IMR-90 (cell line): ENCODE measurements around the gene MYCBP2. TPM values are rescaled to one million over a fixed set of nuclear protein-coding genes. Genes with fewer than 3 reads are reported as not detected.

Experiments used
- ATAC-seq: fragments of 200-7000 bp; cut with Tn5 transposase; 2 replicates; pipeline ENCODE4 v1.9.1; 2020; ENCODE audit warnings: low read depth, mild to moderate bottlenecking, moderate library complexity
- BruUV-seq: library from RNA; stranded (reverse); fragments of 400-500 nt; replicated peaks from 2 replicates; lab custom pipeline; 2021; lab: Mats Ljungman, UMichigan
- CTCF ChIA-PET: fragments of 300-600 bp; formaldehyde crosslinking; extraction: SDS; loops from one replicate; lab custom pipeline; 2021; ENCODE audit warnings: antibody characterized with exemption; lab: Yijun Ruan, JAX
- POLR2A ChIA-PET: fragments of 300-600 bp; sonication (Branson Sonifier 250); formaldehyde crosslinking; loops from one replicate; lab custom pipeline; 2022; ENCODE audit warnings: antibody characterized with exemption; ENCODE audit not compliant: unreplicated experiment; lab: Charles Lee
- DNase-seq: peaks from one replicate; pipeline ENCODE4 v3.0.0; 2013
- H2AFZ ChIP-seq: replicated peaks from 2 replicates; pipeline ENCODE3; 2013; ENCODE audit warnings: low read length, mild to moderate bottlenecking; ENCODE audit not compliant: poor library complexity
- H2AK5ac ChIP-seq: 2 replicates; pipeline ENCODE4 v1.6.1; 2013; ENCODE audit warnings: low read depth, low read length, inconsistent platforms
- H2AK9ac ChIP-seq: replicated peaks from 2 replicates; pipeline ENCODE3; 2013; ENCODE audit warnings: mild to moderate bottlenecking, low read depth, low read length, moderate library complexity; ENCODE audit not compliant: poor library complexity
- H2BK120ac ChIP-seq: 2 replicates; pipeline ENCODE4 v1.6.1; 2013; ENCODE audit warnings: low read depth, low read length, inconsistent platforms
- H2BK15ac ChIP-seq: 3 replicates; pipeline ENCODE4 v1.6.1; 2013; ENCODE audit warnings: low read depth, low read length, inconsistent platforms
- H2BK20ac ChIP-seq: 2 replicates; pipeline ENCODE4 v1.6.1; 2013; ENCODE audit warnings: low read depth, mild to moderate bottlenecking, inconsistent platforms, low read length, moderate library complexity
- H2BK5ac ChIP-seq: 2 replicates; pipeline ENCODE4 v1.6.1; 2013; ENCODE audit warnings: mild to moderate bottlenecking, low read depth, low read length, inconsistent platforms; ENCODE audit not compliant: poor library complexity, severe bottlenecking
- H3K14ac ChIP-seq: replicated peaks from 2 replicates; pipeline ENCODE4 v1.6.1; 2013; ENCODE audit warnings: low read depth, low read length, inconsistent platforms
- H3K18ac ChIP-seq: 2 replicates; pipeline ENCODE4 v1.6.1; 2013; ENCODE audit warnings: low read depth, low read length, control low read depth
- H3K23ac ChIP-seq: 2 replicates; pipeline ENCODE4 v1.6.1; 2013; ENCODE audit warnings: low read depth, low read length, inconsistent platforms
- H3K27ac ChIP-seq: 2 replicates; pipeline ENCODE4 v1.5.1; 2013; ENCODE audit warnings: mild to moderate bottlenecking, control low read depth, low read length; ENCODE audit not compliant: insufficient read depth
- H3K27me3 ChIP-seq: 2 replicates; pipeline ENCODE4 v1.6.1; 2013; ENCODE audit warnings: low read length; ENCODE audit not compliant: control insufficient read depth, insufficient read depth
- H3K36me3 ChIP-seq: 2 replicates; pipeline ENCODE4 v1.6.1; 2013; ENCODE audit warnings: low read length, mixed read lengths; ENCODE audit not compliant: control insufficient read depth, insufficient read depth
- H3K4ac ChIP-seq: 2 replicates; pipeline ENCODE4 v1.6.1; 2013; ENCODE audit warnings: low read depth, low read length, inconsistent platforms
- H3K4me1 ChIP-seq: 2 replicates; pipeline ENCODE4 v1.6.1; 2013; ENCODE audit warnings: low read length, mixed read lengths; ENCODE audit not compliant: control insufficient read depth, insufficient read depth
- H3K4me2 ChIP-seq: 2 replicates; pipeline ENCODE4 v1.6.1; 2013; ENCODE audit warnings: low read depth, mild to moderate bottlenecking, control low read depth, low read length, moderate library complexity
- H3K4me3 ChIP-seq: 2 replicates; pipeline ENCODE4 v1.5.1; 2013; ENCODE audit warnings: low read depth, mild to moderate bottlenecking, control low read depth, low read length, moderate library complexity; ENCODE audit not compliant: insufficient read depth
- H3K56ac ChIP-seq: 2 replicates; pipeline ENCODE4 v1.6.1; 2013; ENCODE audit warnings: low read length, inconsistent platforms; ENCODE audit not compliant: insufficient read depth; ENCODE audit errors: extremely low read depth
- H3K79me1 ChIP-seq, 2 experiments: 2 replicates each; pipeline ENCODE4 v1.6.1; 2013; ENCODE audit warnings: low read length in 2 of 2, inconsistent platforms in 1 of 2, low read depth in 1 of 2
- H3K9ac ChIP-seq: 2 replicates; pipeline ENCODE4 v1.6.1; 2013; ENCODE audit warnings: low read depth, low read length, control low read depth
- H3K9me1 ChIP-seq: 2 replicates; pipeline ENCODE4 v1.6.1; 2013; ENCODE audit warnings: low read length, inconsistent platforms; ENCODE audit not compliant: insufficient read depth
- H3K9me3 ChIP-seq: 2 replicates; pipeline ENCODE4 v1.6.1; 2013; ENCODE audit warnings: low read length; ENCODE audit not compliant: control insufficient read depth, insufficient read depth
- H4K20me1 ChIP-seq: 2 replicates; pipeline ENCODE4 v1.6.1; 2013; ENCODE audit warnings: low read length, inconsistent platforms; ENCODE audit not compliant: insufficient read depth
- H4K5ac ChIP-seq: 2 replicates; pipeline ENCODE4 v1.6.1; 2013; ENCODE audit warnings: mild to moderate bottlenecking, low read depth, low read length, control low read depth
- H4K8ac ChIP-seq, 2 experiments: 2 replicates each; pipeline ENCODE4 v1.6.1; 2013; ENCODE audit warnings: low read depth in 2 of 2, low read length in 2 of 2, control low read depth in 1 of 2, inconsistent platforms in 1 of 2
- H4K91ac ChIP-seq: 2 replicates; pipeline ENCODE4 v1.6.1; 2013; ENCODE audit warnings: low read depth, low read length, inconsistent platforms; ENCODE audit not compliant: insufficient read depth
- CHD1 ChIP-seq: IDR thresholded peaks from 2 replicates; pipeline ENCODE4 v1.6.1; 2012; ENCODE audit warnings: low read depth, low read length, improper control_type of control experiment
- MAFK ChIP-seq: IDR thresholded peaks from 2 replicates; pipeline ENCODE4 v1.6.1; 2012; ENCODE audit warnings: low read depth, low read length, improper control_type of control experiment
- MAZ ChIP-seq: IDR thresholded peaks from 2 replicates; pipeline ENCODE4 v1.6.1; 2012; ENCODE audit warnings: low read depth, mild to moderate bottlenecking, low read length, improper control_type of control experiment, moderate library complexity, borderline replicate concordance
- RCOR1 ChIP-seq: IDR thresholded peaks from 2 replicates; pipeline ENCODE4 v1.6.1; 2012; ENCODE audit warnings: mild to moderate bottlenecking, low read length, improper control_type of control experiment; ENCODE audit not compliant: insufficient replicate concordance
- SMC3 ChIP-seq: fragments of 150-350 bp; IDR thresholded peaks from 2 replicates; pipeline ENCODE4 v1.6.1; 2016; ENCODE audit warnings: low read depth, mild to moderate bottlenecking, antibody characterized with exemption, low read length, moderate library complexity
- WGBS, 2 experiments: methylation state at CpG; one replicate each; pipeline versions ENCODE4 v1.1.5 to v1.1.7; 2013; ENCODE audit warnings: missing lambda C conversion rate in 2 of 2; ENCODE audit not compliant: insufficient read length in 1 of 2; ENCODE audit errors: extremely low coverage in 2 of 2; 5-methylcytosine and 5-hydroxymethylcytosine counted together
- dilution Hi-C: fragments of 300-500 bp; cut with HindIII; formaldehyde crosslinking; loops from one replicate; pipeline ENCODE4 v1.14.3; 2018; ENCODE audit warnings: low sequenced_read_pairs; ENCODE audit not compliant: unreplicated experiment
- in situ Hi-C: fragments of 300-500 bp; cut with MboI; formaldehyde crosslinking; loops from 3 replicates; pipeline ENCODE4 v1.14.3; 2019; ENCODE audit warnings: low sequenced_read_pairs, inconsistent platforms, mixed read lengths
- intact Hi-C: fragments of 100-400 bp; cut with micrococcal nuclease; formaldehyde crosslinking; loops from 2 replicates; pipeline ENCODE4 v1.10.0; 2022
- polyA plus RNA-seq, 3 experiments: library from polyadenylated mRNA; depleted of rRNA; stranded (reverse); fragments of >200 nt; gene quantifications; 2 replicates each; pipeline ENCODE4 v1.2.3, GENCODE V29; 2012; ENCODE audit warnings: low replicate concordance in 1 of 3
- total RNA-seq: library from RNA; depleted of rRNA; stranded (reverse); fragments of >200 nt; gene quantifications from 2 replicates; pipeline ENCODE4 v1.2.3, GENCODE V29; 2012
- TF ChIP-seq, protein P1 (sequence below): fragments of 150-350 bp; IDR thresholded peaks from 2 replicates; pipeline ENCODE4 v1.6.1; 2016; ENCODE audit warnings: low read depth, mild to moderate bottlenecking, low read length, moderate library complexity, borderline replicate concordance

MYCBP2 gene
- total and polyA plus RNA-seq, 2 of the 4 experiments (the other 2 are of a cell fraction), result 20.1 to 43.2 TPM

DNA sequence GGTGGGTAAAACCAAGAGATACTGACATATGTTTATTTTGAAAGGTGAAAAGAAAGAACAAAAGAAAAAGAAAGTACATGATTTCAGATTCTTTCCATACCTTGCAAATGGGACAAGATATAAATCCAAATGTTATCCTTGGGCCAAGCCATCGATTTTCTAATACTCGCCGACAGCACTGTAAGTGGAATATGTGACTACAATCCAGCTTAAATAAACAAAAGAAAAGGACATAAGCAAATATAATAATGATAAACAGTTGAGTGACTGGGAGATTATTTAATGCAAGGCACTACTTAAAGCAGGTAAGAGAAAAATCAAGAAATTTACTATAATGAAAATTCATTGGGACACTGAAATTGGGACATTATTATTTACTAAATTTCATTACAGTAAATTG is 270.0 kb downstream of the MYCBP2 start:
- Histone ChIP-seq H3K27ac (no peak overlapping the region), H3K18ac (no peak overlapping the region), H3K27me3 (no peaks in the 10 kb centered on the region), H3K4me3 (no peak overlapping the region), H3K56ac (no peak overlapping the region), H2AK5ac (no peak overlapping the region), H3K23ac (no peak overlapping the region), H3K4me2 (no peak overlapping the region), H2AK9ac (no peak overlapping the region), H4K91ac (no peak overlapping the region), H4K8ac (no peak overlapping the region), H2BK20ac (no peak overlapping the region), H2BK5ac (no peak overlapping the region), H3K14ac (no peak overlapping the region), H3K9ac (no peak overlapping the region), H3K36me3 (peaks cover 24% of the 10 kb centered on the region), H4K5ac (no peak overlapping the region), H3K79me1 (no peaks in the 10 kb centered on the region), H2BK15ac (no peak overlapping the region), H3K9me1 (peaks cover 4% of the 10 kb centered on the region; the same call in 1 of the 2 replicates), H3K4ac (no peak overlapping the region), H2AFZ (no peak overlapping the region), H2BK120ac (no peak overlapping the region), H3K4me1 (no peaks in the 10 kb centered on the region), H4K20me1 (no peaks in the 10 kb centered on the region), H3K9me3 (no peaks in the 10 kb centered on the region)
- ChIA-PET POLR2A (no interaction called here), CTCF (interaction anchor here (0.8 to 1.1 kb wide), 3 partner anchors 20 to 265 kb away, joined by 3 to 5 read pairs (median 4); no protein-coding TSS in a partner anchor)
- dilution Hi-C loops, result no loop called here
- ATAC-seq, result no peak
- no CpG with 5 or more reads among the region's 3 CpGs for WGBS, 2 experiments
- no peak for TF ChIP-seq CHD1
- TF ChIP-seq RCOR1, result no peak
- TF ChIP-seq, protein P1, sequence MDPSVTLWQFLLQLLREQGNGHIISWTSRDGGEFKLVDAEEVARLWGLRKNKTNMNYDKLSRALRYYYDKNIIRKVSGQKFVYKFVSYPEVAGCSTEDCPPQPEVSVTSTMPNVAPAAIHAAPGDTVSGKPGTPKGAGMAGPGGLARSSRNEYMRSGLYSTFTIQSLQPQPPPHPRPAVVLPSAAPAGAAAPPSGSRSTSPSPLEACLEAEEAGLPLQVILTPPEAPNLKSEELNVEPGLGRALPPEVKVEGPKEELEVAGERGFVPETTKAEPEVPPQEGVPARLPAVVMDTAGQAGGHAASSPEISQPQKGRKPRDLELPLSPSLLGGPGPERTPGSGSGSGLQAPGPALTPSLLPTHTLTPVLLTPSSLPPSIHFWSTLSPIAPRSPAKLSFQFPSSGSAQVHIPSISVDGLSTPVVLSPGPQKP, result no peak
- no peak for TF ChIP-seq MAZ
- no peak for TF ChIP-seq MAFK
- TF ChIP-seq SMC3, result no peak
- no peak for DNase-seq
- in situ Hi-C loops, result no loop called here
- BruUV-seq, result no TSS peak
- intact Hi-C loops, result no loop called here
